Duodenal mucosa (tissue), 2 donors: ENCODE data around the gene NOTCH2.

Experiments
- H3K27ac ChIP-seq: one replicate; pipeline ENCODE4 v1.7.0; 2013; ENCODE audit warnings: low read depth, low read length
- H3K27me3 ChIP-seq, 2 donors: one replicate each; pipeline ENCODE4 v1.7.0; 2013; ENCODE audit warnings: low read length in 2 of 2, control low read depth in 1 of 2; ENCODE audit not compliant: insufficient read depth in 2 of 2, control insufficient read depth in 1 of 2
- H3K36me3 ChIP-seq, 2 donors: one replicate each; pipeline ENCODE4 v1.7.0; 2013; ENCODE audit warnings: low read length in 2 of 2, control low read depth in 1 of 2; ENCODE audit not compliant: insufficient read depth in 2 of 2, control insufficient read depth in 1 of 2
- H3K4me1 ChIP-seq, 2 donors: one replicate each; pipeline ENCODE4 v1.7.0; 2013; ENCODE audit warnings: low read length in 2 of 2, control low read depth in 1 of 2; ENCODE audit not compliant: insufficient read depth in 2 of 2, control insufficient read depth in 1 of 2
- H3K4me3 ChIP-seq, 2 donors: one replicate each; pipeline ENCODE4 v1.7.0; 2013; ENCODE audit warnings: low read length in 2 of 2, low read depth in 1 of 2
- H3K9ac ChIP-seq, 2 donors: one replicate each; pipeline ENCODE4 v1.7.0; 2013; ENCODE audit warnings: low read length in 2 of 2, low read depth in 1 of 2
- H3K9me3 ChIP-seq, 2 donors: one replicate each; pipeline ENCODE4 v1.7.0; 2013; ENCODE audit warnings: low read length in 2 of 2, control low read depth in 1 of 2; ENCODE audit not compliant: control insufficient read depth in 1 of 2

The NOTCH2 gene

GRCh38 chr1:119883826-119884225 lies 185.6 kb downstream of the NOTCH2 start:
- H3K27me3 ChIP-seq: peaks cover 0 to 3% of the 10 kb centered on the region in 2 donors
- H3K36me3 ChIP-seq: no peaks in the 10 kb centered on the region
- H3K27ac ChIP-seq: no peak overlapping the region
- H3K4me3 ChIP-seq: no peak overlapping the region
- H3K9me3 ChIP-seq: no peaks in the 10 kb centered on the region
- peaks cover 0 to 3% of the 10 kb centered on the region in 2 donors for H3K4me1 ChIP-seq
- H3K9ac ChIP-seq: no peak overlapping the region

GRCh38 chr1:119882132-119883049 lies 187.1 kb downstream of the NOTCH2 start:
- no peak overlapping the region for H3K9ac ChIP-seq
- H3K4me3 ChIP-seq: no peak overlapping the region
- no peak overlapping the region for H3K27ac ChIP-seq
- H3K9me3 ChIP-seq: no peaks in the 10 kb centered on the region
- peaks cover 0 to 3% of the 10 kb centered on the region in 2 donors for H3K27me3 ChIP-seq
- H3K4me1 ChIP-seq: peaks cover 0 to 3% of the 10 kb centered on the region in 2 donors
- H3K36me3 ChIP-seq: no peaks in the 10 kb centered on the region

- H3K27ac ChIP-seq: no peak overlapping the region
- H3K9ac ChIP-seq: no peak overlapping the region
- H3K4me1 ChIP-seq: peaks cover 0 to 3% of the 10 kb centered on the region in 2 donors
- H3K9me3 ChIP-seq: no peaks in the 10 kb centered on the region
- H3K27me3 ChIP-seq: no peaks in the 10 kb centered on the region
- no peaks in the 10 kb centered on the region for H3K36me3 ChIP-seq
- no peak overlapping the region for H3K4me3 ChIP-seq
These were observed 189.7 kb downstream of the NOTCH2 start for GRCh38 chr1:119879510-119880434.

- Histone ChIP-seq H3K9ac (no peak overlapping the region), H3K9me3 (no peaks in the 10 kb centered on the region), H3K4me3 (no peak overlapping the region), H3K36me3 (no peaks in the 10 kb centered on the region), H3K4me1 (peaks cover 0 to 3% of the 10 kb centered on the region in 2 donors), H3K27ac (no peak overlapping the region), H3K27me3 (no peaks in the 10 kb centered on the region)
These were observed 191.3 kb downstream of the NOTCH2 start for GRCh38 chr1:119878171-119878570.

GRCh38 chr1:119874186-119874585 lies 195.3 kb downstream of the NOTCH2 start:
- Histone ChIP-seq H3K27me3 (no peaks in the 10 kb centered on the region), H3K27ac (no peak overlapping the region), H3K9me3 (no peaks in the 10 kb centered on the region), H3K4me3 (no peak overlapping the region), H3K9ac (no peak overlapping the region), H3K36me3 (no peaks in the 10 kb centered on the region), H3K4me1 (peaks cover 4 to 10% of the 10 kb centered on the region in 2 donors)

GRCh38 chr1:119873135-119874015 lies 196.1 kb downstream of the NOTCH2 start:
- H3K9ac ChIP-seq: no peak overlapping the region
- no peaks in the 10 kb centered on the region for H3K27me3 ChIP-seq
- no peak overlapping the region for H3K27ac ChIP-seq
- peaks cover 4 to 10% of the 10 kb centered on the region in 2 donors for H3K4me1 ChIP-seq
- no peak overlapping the region for H3K4me3 ChIP-seq
- no peaks in the 10 kb centered on the region for H3K9me3 ChIP-seq
- no peaks in the 10 kb centered on the region for H3K36me3 ChIP-seq

- H3K4me1 ChIP-seq: peaks cover 4 to 10% of the 10 kb centered on the region in 2 donors
- H3K36me3 ChIP-seq: no peaks in the 10 kb centered on the region
- H3K4me3 ChIP-seq: no peak overlapping the region
- H3K9ac ChIP-seq: no peak overlapping the region
- no peaks in the 10 kb centered on the region for H3K9me3 ChIP-seq
- no peak overlapping the region for H3K27ac ChIP-seq
- H3K27me3 ChIP-seq: no peaks in the 10 kb centered on the region
These were observed 197.6 kb downstream of the NOTCH2 start for GRCh38 chr1:119871881-119872280.

- no peaks in the 10 kb centered on the region for H3K36me3 ChIP-seq
- no peaks in the 10 kb centered on the region for H3K27me3 ChIP-seq
- no peak overlapping the region for H3K9ac ChIP-seq
- H3K9me3 ChIP-seq: no peaks in the 10 kb centered on the region
- no peak overlapping the region for H3K4me3 ChIP-seq
- peaks cover 4 to 10% of the 10 kb centered on the region in 2 donors for H3K4me1 ChIP-seq
- no peak overlapping the region for H3K27ac ChIP-seq
These were observed 198.4 kb downstream of the NOTCH2 start for GRCh38 chr1:119870917-119871596.

GRCh38 chr1:119869995-119870394 lies 199.5 kb downstream of the NOTCH2 start:
- Histone ChIP-seq H3K9me3 (no peaks in the 10 kb centered on the region), H3K4me3 (no peak overlapping the region), H3K27me3 (no peaks in the 10 kb centered on the region), H3K9ac (no peak overlapping the region), H3K36me3 (no peaks in the 10 kb centered on the region), H3K27ac (no peak overlapping the region), H3K4me1 (peaks cover 4 to 10% of the 10 kb centered on the region in 2 donors)
